HepG2 (cell line): Measurements from ENCODE around the gene PYCR2. TPM values are rescaled to one million over a fixed set of nuclear protein-coding genes. Genes with fewer than 3 reads are reported as not detected.

Experiments
- DNMT3B ChIP-seq: conservative IDR thresholded peaks from 2 replicates; pipeline ENCODE4 v1.6.1; 2016; ENCODE audit warnings: missing biosample characterization, control low read depth
- KDM4B ChIP-seq: sonication (generic); formaldehyde crosslinking; IDR thresholded peaks from 2 replicates; pipeline ENCODE4 v1.4.0; 2020; ENCODE audit warnings: missing genetic modification reagents
- KIAA2018 ChIP-seq: sonication (generic); formaldehyde crosslinking; IDR thresholded peaks from 2 replicates; pipeline ENCODE4 v1.5.0; 2020; ENCODE audit warnings: mild to moderate bottlenecking, missing genetic modification reagents, borderline replicate concordance
- RORA ChIP-seq: sonication (generic); formaldehyde crosslinking; IDR thresholded peaks from 2 replicates; pipeline ENCODE4 v1.5.0; 2020; ENCODE audit warnings: mild to moderate bottlenecking, missing genetic modification reagents, moderate library complexity
- SRF ChIP-seq: IDR thresholded peaks from 2 replicates; pipeline ENCODE4 v1.6.1; 2011; ENCODE audit warnings: mild to moderate bottlenecking, low read depth, low read length, moderate library complexity
- ZEB1 ChIP-seq: IDR thresholded peaks from 2 replicates; pipeline ENCODE4 v1.6.1; 2012; ENCODE audit warnings: mild to moderate bottlenecking, low read depth, inconsistent platforms; ENCODE audit not compliant: insufficient replicate concordance
- ZNF230 ChIP-seq: sonication (generic); formaldehyde crosslinking; IDR thresholded peaks from 2 replicates; pipeline ENCODE4 v1.4.0; 2020; ENCODE audit warnings: mild to moderate bottlenecking, missing genetic modification reagents
- ZNF354B ChIP-seq: sonication (generic); formaldehyde crosslinking; IDR thresholded peaks from 2 replicates; pipeline ENCODE4 v1.8.0; 2022; ENCODE audit warnings: mild to moderate bottlenecking, missing genetic modification reagents
- ZNF543 ChIP-seq: sonication (generic); formaldehyde crosslinking; IDR thresholded peaks from 2 replicates; pipeline ENCODE4 v1.4.0; 2020; ENCODE audit warnings: mild to moderate bottlenecking, missing genetic modification reagents
- ZNF550 ChIP-seq: sonication (generic); formaldehyde crosslinking; IDR thresholded peaks from 2 replicates; pipeline ENCODE4 v1.4.0; 2020; ENCODE audit warnings: mild to moderate bottlenecking, missing genetic modification reagents, borderline replicate concordance
- polyA plus RNA-seq, 8 experiments: library from polyadenylated mRNA; depleted of rRNA in 3 of 8; stranded (reverse) in 7 of 8; unstranded in 1 of 8; fragments of >200 nt; fragmentation: Illumina TruSeq in 4 of 8; extraction: Trizol in 4 of 8; gene quantifications; 2 replicates each; pipeline versions ENCODE4 v1.2.1 to v1.2.3, GENCODE V29; 2011 to 2016; ENCODE audit warnings: low read depth in 4 of 8, missing spikeins in 1 of 8, mixed read lengths in 1 of 8; ENCODE audit not compliant: insufficient read depth in 1 of 8
- total RNA-seq, 5 experiments: library from RNA; depleted of rRNA; stranded (reverse); fragments of >200 nt; fragmentation: Illumina TruSeq; extraction: Trizol; gene quantifications; 2 replicates each; pipeline ENCODE4 v1.2.3, GENCODE V29; 2016; ENCODE audit warnings: low read depth in 1 of 5
- TF ChIP-seq, protein P1 (sequence below): sonication (generic); formaldehyde crosslinking; IDR thresholded peaks from 2 replicates; pipeline ENCODE4 v1.5.0; 2020; ENCODE audit warnings: mild to moderate bottlenecking, missing genetic modification reagents
- TF ChIP-seq, protein P2 (sequence below): sonication (generic); formaldehyde crosslinking; IDR thresholded peaks from 2 replicates; pipeline ENCODE4 v1.4.0; 2020; ENCODE audit warnings: missing genetic modification reagents

The PYCR2 gene
- total and polyA plus RNA-seq, 2 of the 13 experiments (the other 11 are each of a cell fraction or from before 2014, with no cell fraction given): 47.2 to 47.8 TPM

DNA sequence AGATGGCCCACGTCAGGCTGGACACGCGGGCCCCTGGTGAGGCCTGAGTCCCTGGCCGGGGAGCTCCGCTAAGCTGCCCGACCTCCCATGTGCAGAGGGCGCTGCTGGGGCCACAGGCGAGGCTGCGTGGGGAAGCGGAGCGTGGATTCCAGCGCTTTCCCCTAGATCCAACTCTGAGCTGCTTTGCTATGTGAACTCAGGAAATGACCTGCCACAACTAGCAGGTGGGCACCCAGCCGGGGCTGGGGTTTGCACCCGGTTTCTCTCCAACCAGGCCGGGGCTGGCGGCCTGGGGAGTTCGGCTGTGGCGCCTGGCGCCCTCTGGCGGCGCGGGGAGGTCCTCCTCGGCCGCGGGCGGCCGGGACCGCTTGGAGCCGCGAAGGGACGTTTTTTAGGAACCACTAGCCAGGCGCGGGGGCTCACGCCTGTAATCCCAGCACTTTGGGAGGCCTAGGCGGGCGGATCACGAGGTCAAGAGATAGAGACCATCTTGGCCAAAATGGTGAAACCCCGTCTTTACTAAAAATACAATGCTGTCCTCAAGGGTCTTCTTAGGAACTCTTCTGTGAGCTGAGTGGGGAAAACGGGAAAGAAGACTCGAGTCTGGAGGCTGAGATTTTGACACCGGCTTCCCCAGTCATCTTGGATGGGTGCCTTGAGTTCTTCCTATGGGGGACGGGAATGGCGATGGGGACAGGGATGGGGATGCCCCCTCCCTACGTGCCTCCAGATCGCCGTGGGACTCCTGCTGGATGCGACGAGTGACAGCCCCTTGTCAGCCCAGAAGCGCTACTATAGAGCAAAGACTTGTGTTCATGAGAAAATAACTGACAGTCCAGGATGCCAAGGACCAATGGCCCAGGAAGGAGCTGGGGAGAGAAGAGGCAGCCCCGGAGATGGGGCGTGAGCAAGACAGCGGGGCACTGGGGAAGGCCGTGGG is 12.6 kb downstream of the PYCR2 start (continued):
- TF ChIP-seq, protein P1, sequence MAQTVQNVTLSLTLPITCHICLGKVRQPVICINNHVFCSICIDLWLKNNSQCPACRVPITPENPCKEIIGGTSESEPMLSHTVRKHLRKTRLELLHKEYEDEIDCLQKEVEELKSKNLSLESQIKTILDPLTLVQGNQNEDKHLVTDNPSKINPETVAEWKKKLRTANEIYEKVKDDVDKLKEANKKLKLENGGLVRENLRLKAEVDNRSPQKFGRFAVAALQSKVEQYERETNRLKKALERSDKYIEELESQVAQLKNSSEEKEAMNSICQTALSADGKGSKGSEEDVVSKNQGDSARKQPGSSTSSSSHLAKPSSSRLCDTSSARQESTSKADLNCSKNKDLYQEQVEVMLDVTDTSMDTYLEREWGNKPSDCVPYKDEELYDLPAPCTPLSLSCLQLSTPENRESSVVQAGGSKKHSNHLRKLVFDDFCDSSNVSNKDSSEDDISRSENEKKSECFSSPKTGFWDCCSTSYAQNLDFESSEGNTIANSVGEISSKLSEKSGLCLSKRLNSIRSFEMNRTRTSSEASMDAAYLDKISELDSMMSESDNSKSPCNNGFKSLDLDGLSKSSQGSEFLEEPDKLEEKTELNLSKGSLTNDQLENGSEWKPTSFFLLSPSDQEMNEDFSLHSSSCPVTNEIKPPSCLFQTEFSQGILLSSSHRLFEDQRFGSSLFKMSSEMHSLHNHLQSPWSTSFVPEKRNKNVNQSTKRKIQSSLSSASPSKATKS (CRISPR knock-in tag): no peak
- no peak for TF ChIP-seq KIAA2018 (CRISPR knock-in tag)
- TF ChIP-seq KDM4B (CRISPR knock-in tag): no peak
- TF ChIP-seq ZNF354B (CRISPR knock-in tag): no peak
- no peak for TF ChIP-seq ZNF230 (CRISPR knock-in tag)
- TF ChIP-seq DNMT3B (CRISPR knock-in tag): no peak
- TF ChIP-seq RORA (CRISPR knock-in tag): no peak
- TF ChIP-seq ZEB1: no peak
- TF ChIP-seq ZNF550 (CRISPR knock-in tag): no peak
- TF ChIP-seq, protein P2, sequence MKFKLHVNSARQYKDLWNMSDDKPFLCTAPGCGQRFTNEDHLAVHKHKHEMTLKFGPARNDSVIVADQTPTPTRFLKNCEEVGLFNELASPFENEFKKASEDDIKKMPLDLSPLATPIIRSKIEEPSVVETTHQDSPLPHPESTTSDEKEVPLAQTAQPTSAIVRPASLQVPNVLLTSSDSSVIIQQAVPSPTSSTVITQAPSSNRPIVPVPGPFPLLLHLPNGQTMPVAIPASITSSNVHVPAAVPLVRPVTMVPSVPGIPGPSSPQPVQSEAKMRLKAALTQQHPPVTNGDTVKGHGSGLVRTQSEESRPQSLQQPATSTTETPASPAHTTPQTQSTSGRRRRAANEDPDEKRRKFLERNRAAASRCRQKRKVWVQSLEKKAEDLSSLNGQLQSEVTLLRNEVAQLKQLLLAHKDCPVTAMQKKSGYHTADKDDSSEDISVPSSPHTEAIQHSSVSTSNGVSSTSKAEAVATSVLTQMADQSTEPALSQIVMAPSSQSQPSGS (CRISPR knock-in tag): no peak
- no peak for TF ChIP-seq ZNF543 (CRISPR knock-in tag)
- no peak for TF ChIP-seq SRF
